Activated naive CD8-positive, alpha-beta T cell treated with anti-CD3 and anti-CD28 coated beads, Interleukin-2, amount 50 U/mL, for 24 hours (primary cell): ENCODE measurements around the gene KCNQ1OT1.

Source experiments
- ATAC-seq: fragments of 150-1000 bp; cut with Tn5 transposase; one replicate; pipeline ENCODE4 v1.10.0; 2021
- DNase-seq: peaks from one replicate; pipeline ENCODE4 v3.0.0; 2021
- H3K27ac Mint-ChIP-seq: one replicate; pipeline ENCODE4 v1.8.0; 2021; ENCODE audit warnings: mild to moderate bottlenecking, mixed read lengths
- H3K27me3 Mint-ChIP-seq: one replicate; pipeline ENCODE4 v1.8.0; 2021; ENCODE audit warnings: mixed read lengths
- H3K36me3 Mint-ChIP-seq: one replicate; pipeline ENCODE4 v1.8.0; 2021; ENCODE audit warnings: low read depth, mixed read lengths
- H3K4me1 Mint-ChIP-seq: one replicate; pipeline ENCODE4 v1.8.0; 2021; ENCODE audit warnings: mixed read lengths
- H3K4me3 Mint-ChIP-seq: one replicate; pipeline ENCODE4 v1.8.0; 2021; ENCODE audit warnings: mild to moderate bottlenecking, moderate library complexity, mixed read lengths
- H3K9me3 Mint-ChIP-seq: one replicate; pipeline ENCODE4 v1.8.0; 2021; ENCODE audit warnings: mixed read lengths

KCNQ1OT1 gene

DNA sequence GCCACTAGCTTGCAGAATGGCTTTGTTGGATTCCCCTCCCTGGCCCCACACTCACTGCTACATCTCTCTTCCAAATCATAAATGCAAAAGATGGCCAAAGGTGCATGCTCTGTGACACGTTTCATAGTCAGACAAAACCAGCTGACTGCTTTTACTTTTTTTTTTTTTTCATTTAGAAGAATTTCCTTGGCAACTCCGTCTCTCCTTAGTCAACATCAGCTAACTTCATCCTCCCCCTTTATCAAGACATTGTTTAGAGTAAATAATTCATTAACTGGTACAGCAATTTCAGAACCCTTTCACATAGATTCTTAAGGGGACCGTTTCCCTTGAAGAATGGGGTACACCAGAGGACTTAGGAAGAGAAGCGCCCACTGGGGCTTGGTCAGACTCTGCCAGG lies 16.0 kb downstream of the KCNQ1OT1 start:
- Mint-ChIP-seq H3K27ac (no peak overlapping the region), H3K27me3 (no peaks in the 10 kb centered on the region), H3K9me3 (no peaks in the 10 kb centered on the region), H3K36me3 (no peaks in the 10 kb centered on the region), H3K4me3 (no peak overlapping the region), H3K4me1 (peaks cover 1% of the 10 kb centered on the region)
- no peak for ATAC-seq
- no peak for DNase-seq

DNA sequence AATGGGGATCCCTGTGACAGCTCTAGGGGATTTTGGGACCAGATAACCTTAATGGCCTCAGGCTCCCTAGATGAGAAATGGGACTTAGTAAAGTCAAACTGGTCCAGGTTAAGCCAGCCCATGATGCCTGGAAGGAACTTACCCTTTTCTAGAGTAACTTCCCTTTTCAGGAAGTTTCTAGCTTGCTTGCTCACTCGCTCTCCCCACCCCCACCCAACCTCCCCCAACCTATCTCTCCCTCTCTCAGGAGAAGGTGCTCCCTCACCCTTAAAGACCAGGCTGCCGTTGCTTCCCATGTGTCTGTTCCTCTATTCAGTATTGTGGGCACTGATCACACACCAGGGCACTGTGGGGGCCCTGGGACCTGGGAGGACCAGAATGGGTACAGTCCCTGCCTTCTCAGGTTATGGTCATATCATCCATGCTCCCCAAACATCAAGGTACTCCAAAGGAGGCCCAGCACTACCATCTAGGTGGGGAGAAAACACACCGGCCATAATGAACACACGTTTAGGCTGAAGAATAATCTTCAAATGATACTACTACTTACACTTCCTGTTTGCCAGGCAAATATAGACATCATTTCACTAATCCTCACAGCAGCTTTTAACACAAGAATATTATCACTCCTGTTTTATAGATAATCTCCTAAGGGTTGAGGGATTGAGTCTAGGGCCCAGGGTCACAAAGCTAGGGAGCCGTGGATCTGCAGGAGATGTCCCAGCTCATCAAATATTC lies 18.2 kb downstream of the KCNQ1OT1 start:
- H3K4me1 Mint-ChIP-seq, result peaks cover 1% of the 10 kb centered on the region
- no peaks in the 10 kb centered on the region for H3K27me3 Mint-ChIP-seq
- H3K4me3 Mint-ChIP-seq, result no peak overlapping the region
- no peaks in the 10 kb centered on the region for H3K9me3 Mint-ChIP-seq
- DNase-seq, result no peak
- H3K27ac Mint-ChIP-seq, result no peak overlapping the region
- no peak for ATAC-seq
- H3K36me3 Mint-ChIP-seq, result no peaks in the 10 kb centered on the region

DNA sequence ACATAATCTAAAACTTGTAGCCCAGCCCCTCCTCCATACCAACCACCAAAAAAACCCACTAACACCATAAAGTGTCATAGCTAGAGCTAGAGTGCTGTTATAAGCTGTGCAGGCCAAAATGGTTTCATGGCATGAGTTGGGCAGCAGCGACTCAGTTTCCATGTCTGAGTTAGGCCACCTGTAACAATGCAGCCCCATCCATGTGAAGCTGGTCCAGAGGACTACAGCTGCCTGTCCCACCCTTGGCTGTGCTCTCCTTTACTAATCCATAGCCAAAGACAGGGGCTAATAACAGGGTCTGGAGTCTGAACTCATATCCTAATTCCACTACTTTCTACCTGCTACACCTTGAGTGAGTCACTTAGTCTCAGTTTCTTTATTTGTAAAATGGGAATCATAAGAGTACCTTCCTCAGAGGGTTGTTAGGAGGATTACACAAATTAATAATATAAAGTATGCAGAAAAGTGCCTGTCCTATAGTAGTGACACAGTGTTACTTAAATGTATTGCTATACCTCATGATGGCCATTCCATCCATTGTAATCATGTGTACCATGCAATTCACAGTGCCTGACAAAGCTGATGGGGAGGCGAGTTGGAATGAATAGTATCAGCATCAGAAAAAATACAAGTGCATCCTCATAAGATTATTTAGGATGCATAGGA lies 20.6 kb downstream of the KCNQ1OT1 start:
- no peaks in the 10 kb centered on the region for H3K9me3 Mint-ChIP-seq
- H3K4me1 Mint-ChIP-seq, result peaks cover 1% of the 10 kb centered on the region
- H3K27ac Mint-ChIP-seq, result no peak overlapping the region
- no peaks in the 10 kb centered on the region for H3K27me3 Mint-ChIP-seq
- DNase-seq, result no peak
- no peaks in the 10 kb centered on the region for H3K36me3 Mint-ChIP-seq
- no peak overlapping the region for H3K4me3 Mint-ChIP-seq
- ATAC-seq, result no peak

DNA sequence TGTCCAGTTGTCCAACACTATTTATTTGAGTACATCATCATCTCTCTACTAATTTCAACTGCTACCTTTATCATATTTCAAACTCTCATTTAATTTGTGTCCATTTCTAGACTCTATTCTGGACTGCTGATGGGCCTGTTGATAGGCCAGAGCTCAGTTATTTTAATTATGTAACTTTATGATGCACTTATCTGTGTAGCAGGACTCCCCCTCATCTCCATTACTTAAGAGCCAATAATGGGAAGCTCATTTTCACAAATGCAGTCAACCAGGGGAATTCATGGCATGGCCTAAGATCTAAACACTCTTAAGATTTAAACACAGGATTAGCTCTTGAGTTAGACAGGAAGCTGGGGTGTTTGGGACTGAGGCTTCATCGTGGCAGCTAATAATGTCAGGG lies 21.4 kb downstream of the KCNQ1OT1 start:
- peaks cover 1% of the 10 kb centered on the region for H3K4me1 Mint-ChIP-seq
- H3K27ac Mint-ChIP-seq, result no peak overlapping the region
- H3K27me3 Mint-ChIP-seq, result no peaks in the 10 kb centered on the region
- ATAC-seq, result no peak
- no peaks in the 10 kb centered on the region for H3K36me3 Mint-ChIP-seq
- no peaks in the 10 kb centered on the region for H3K9me3 Mint-ChIP-seq
- no peak for DNase-seq
- H3K4me3 Mint-ChIP-seq, result no peak overlapping the region

DNA sequence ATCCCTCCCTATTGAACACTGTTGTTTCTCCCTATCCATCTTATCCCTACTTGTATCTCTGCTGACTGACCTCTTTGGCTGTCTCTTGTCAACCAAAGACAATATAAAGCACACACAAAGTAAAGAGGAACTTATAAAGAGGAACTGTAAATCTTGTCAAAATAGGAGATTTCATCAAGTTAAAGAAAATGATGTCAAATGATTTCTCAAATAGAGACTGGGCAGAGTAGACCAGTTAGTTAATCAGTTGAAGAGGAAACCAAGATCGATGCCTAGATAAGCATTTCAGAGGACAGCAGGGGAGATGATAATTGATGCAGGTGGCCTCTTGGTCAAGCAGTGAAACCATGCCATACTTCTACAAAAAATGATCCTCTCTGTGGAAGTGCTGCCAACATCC lies 22.7 kb downstream of the KCNQ1OT1 start:
- ATAC-seq, result no peak
- Mint-ChIP-seq H3K4me3 (no peak overlapping the region), H3K27me3 (no peaks in the 10 kb centered on the region), H3K9me3 (no peaks in the 10 kb centered on the region), H3K4me1 (peaks cover 1% of the 10 kb centered on the region), H3K27ac (no peak overlapping the region), H3K36me3 (no peaks in the 10 kb centered on the region)
- DNase-seq, result no peak

DNA sequence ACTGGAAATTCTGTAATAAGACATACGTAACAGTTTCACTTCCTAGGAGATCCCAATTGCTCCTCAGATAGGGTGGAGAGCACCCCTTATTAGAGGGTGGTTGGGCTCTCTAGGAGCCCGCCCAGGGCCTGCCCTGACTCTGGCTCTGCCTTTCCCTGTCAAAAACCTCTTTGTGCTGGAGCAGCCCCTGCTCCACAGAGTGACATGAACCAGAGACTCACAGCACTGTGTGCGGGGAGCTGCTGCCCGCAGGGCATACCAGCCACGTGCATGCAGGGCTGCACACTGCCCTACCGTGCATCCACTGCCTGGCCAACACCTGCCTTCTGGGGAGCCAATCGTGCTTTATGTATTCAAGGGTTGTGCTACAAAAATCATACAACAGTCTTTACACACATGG lies 24.3 kb downstream of the KCNQ1OT1 start:
- DNase-seq, result no peak
- Mint-ChIP-seq H3K9me3 (no peaks in the 10 kb centered on the region), H3K27ac (no peak overlapping the region), H3K4me1 (peaks cover 1% of the 10 kb centered on the region), H3K27me3 (no peaks in the 10 kb centered on the region), H3K36me3 (no peaks in the 10 kb centered on the region), H3K4me3 (no peak overlapping the region)
- no peak for ATAC-seq

DNA sequence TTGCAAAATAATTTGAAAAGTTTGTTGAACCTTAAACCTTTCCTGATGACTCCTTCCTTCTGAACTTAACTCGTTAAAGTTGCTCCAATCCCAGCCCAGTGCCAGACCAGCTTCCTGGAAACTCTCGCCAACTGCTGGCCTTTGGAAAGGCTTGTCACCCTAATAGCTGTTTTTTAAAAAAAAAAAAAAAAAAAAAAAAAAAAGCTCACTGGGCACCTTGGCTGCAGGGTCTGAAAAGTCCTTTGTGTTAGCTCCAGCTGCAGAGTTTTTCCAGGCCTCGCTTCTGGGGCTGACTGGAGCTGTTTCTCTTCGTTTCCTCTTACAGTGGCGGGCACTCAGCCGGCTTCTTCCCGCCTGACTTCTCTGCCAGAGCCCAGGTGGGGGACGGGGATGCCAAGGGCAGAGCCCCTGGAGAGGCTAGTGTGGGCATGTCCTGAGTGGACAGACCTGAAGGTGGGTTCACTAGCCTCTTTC lies 25.1 kb downstream of the KCNQ1OT1 start:
- DNase-seq (no peak), ATAC-seq (no peak)
- no peaks in the 10 kb centered on the region for H3K27me3 Mint-ChIP-seq

DNA sequence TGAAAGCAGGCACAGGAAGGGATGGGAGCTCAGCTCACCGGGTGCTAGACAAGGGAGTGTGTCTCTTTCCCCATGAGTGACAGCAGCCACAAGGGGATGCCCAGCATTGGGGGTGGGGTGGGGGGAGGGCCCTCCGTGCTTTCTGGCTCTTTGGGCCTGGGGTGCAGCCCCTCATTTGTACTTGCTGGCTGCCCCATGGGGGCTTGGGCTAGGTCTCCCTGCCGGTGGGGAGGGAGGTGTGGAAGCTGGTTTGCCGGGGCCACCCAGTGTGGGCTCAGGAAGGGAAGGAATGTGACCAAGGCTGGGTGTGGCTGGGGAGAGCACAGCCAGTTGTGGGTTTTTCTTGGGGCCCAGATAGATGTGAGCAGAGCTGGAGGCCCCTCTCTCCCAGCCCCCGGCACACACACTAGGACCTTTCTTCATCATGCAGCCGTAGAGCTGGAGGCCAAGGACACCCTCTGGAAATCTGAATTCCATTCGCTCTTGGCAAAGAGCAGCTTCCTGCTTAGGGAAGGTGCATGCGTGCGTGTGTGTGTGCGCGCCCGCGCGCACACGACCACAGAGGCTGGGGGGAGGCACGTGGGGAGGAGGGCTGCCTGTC lies 25.8 kb downstream of the KCNQ1OT1 start:
- ATAC-seq, result no peak
- Mint-ChIP-seq H3K27me3 (no peaks in the 10 kb centered on the region), H3K27ac (no peak overlapping the region), H3K9me3 (no peaks in the 10 kb centered on the region), H3K4me3 (no peak overlapping the region), H3K4me1 (no peaks in the 10 kb centered on the region), H3K36me3 (no peaks in the 10 kb centered on the region)
- DNase-seq, result no peak

More for the DNA sequence above, 25.1 kb downstream of the KCNQ1OT1 start:
- Mint-ChIP-seq H3K4me3 (no peak overlapping the region), H3K9me3 (no peaks in the 10 kb centered on the region), H3K36me3 (no peaks in the 10 kb centered on the region), H3K27ac (no peak overlapping the region), H3K4me1 (peaks cover 1% of the 10 kb centered on the region)

DNA sequence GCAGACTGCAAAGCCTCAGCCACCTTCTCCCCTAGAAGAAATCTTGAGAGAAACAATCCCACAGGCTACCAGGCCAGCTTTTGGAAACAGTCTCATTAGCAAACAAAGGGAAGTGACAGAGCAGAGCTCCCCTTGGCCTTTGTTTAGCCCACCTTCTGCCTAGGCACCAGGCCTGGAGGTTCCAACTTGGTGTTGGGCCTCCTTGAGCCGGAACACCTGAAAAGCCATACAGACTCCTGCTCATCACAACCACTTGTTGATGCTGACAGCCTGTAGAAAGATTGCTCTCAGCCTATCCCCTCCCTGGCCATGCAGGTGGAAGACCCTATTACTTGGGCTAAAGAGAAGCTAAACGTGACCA lies 26.6 kb downstream of the KCNQ1OT1 start:
- Mint-ChIP-seq H3K4me1 (no peaks in the 10 kb centered on the region), H3K36me3 (no peaks in the 10 kb centered on the region), H3K27me3 (no peaks in the 10 kb centered on the region), H3K4me3 (no peak overlapping the region), H3K9me3 (no peaks in the 10 kb centered on the region), H3K27ac (no peak overlapping the region)
- ATAC-seq, result no peak
- DNase-seq, result no peak

DNA sequence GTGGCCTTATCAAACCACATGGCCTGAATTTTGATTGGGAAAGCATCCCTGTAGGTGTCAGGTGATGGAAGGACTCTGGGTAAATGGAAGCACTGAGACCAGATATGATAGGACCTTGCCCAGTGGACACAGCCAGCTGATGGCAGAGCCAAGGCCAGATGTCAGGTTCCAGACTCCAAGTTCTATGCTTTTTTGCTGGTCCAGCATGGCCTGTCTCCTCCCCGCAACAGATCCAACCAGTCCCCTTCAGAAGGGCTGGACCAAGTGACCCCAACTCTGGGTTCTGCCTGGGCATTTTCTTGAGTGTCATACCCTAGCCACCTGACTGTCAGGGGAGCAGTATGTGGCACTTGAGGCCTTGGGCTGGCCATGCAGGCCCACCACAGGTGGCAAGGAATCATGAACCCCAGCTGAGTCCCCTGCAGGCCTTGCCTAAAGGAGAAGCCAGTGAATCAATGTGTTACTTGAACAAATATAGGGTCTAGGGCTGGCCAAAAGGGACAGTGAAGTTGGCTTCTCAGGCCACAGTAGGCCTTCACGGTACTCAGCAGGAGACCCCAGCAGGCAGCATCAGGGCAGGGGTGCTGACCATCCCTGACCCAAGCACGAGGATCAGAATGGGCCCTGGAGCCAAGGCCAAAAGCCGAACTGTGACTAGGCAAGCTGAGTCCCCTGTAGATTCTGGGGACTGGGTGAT lies 27.1 kb downstream of the KCNQ1OT1 start:
- Mint-ChIP-seq H3K27me3 (no peaks in the 10 kb centered on the region), H3K4me1 (no peaks in the 10 kb centered on the region), H3K27ac (no peak overlapping the region), H3K4me3 (no peak overlapping the region), H3K36me3 (no peaks in the 10 kb centered on the region), H3K9me3 (no peaks in the 10 kb centered on the region)
- DNase-seq, result no peak
- no peak for ATAC-seq

DNA sequence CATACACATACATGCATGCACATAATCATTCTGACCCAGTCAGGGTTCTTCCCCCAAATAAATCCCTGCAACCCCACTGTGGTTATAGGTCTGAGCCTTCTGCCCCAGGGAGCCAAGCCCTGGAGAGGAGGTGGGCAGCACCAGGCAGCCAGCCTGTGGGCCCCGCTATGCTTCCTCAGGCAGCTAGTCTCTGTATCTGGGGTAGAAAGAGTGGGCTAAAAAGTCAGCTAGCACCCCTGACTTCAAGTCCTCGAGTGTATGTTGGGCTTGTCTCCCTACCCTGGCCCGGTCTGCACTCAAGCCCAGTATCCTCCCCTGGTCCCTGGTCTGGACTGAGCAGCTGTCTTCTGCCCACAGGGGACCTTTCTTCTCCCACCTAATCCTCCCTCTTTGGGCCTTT lies 28.0 kb downstream of the KCNQ1OT1 start:
- Mint-ChIP-seq H3K27me3 (no peaks in the 10 kb centered on the region), H3K9me3 (no peaks in the 10 kb centered on the region), H3K4me1 (no peaks in the 10 kb centered on the region), H3K27ac (no peak overlapping the region), H3K36me3 (no peaks in the 10 kb centered on the region), H3K4me3 (no peak overlapping the region)
- no peak for ATAC-seq
- no peak for DNase-seq

DNA sequence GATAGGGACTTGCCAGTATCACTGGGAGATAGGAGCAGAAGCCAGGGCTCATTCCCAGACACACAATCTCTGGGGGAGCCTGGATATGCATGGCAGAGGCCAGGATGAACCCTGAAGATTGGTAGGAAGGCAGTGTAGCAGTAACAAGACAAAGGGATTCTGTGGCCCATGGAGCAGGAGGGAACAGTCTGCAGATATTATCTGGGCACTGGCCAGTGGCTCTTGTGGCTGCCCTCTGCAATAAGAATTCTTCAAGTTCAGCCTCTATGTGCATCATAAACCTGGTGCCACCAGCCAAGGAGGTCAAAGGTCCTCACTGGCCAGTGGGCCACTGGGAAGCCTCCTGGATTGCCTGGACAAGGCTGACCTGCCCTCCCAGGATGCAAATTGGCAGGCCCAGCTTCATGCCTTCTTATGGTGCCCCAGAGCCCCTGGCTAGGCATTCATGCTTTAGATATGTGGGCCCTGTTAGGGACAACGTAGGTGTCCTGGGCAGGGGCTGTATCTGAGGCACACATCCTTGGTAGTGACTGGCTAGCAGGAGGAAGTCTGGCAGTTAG lies 29.2 kb downstream of the KCNQ1OT1 start:
- Mint-ChIP-seq H3K27me3 (no peaks in the 10 kb centered on the region), H3K4me1 (no peaks in the 10 kb centered on the region), H3K27ac (no peak overlapping the region), H3K36me3 (no peaks in the 10 kb centered on the region), H3K9me3 (no peaks in the 10 kb centered on the region), H3K4me3 (no peak overlapping the region)
- DNase-seq, result no peak
- ATAC-seq, result no peak

DNA sequence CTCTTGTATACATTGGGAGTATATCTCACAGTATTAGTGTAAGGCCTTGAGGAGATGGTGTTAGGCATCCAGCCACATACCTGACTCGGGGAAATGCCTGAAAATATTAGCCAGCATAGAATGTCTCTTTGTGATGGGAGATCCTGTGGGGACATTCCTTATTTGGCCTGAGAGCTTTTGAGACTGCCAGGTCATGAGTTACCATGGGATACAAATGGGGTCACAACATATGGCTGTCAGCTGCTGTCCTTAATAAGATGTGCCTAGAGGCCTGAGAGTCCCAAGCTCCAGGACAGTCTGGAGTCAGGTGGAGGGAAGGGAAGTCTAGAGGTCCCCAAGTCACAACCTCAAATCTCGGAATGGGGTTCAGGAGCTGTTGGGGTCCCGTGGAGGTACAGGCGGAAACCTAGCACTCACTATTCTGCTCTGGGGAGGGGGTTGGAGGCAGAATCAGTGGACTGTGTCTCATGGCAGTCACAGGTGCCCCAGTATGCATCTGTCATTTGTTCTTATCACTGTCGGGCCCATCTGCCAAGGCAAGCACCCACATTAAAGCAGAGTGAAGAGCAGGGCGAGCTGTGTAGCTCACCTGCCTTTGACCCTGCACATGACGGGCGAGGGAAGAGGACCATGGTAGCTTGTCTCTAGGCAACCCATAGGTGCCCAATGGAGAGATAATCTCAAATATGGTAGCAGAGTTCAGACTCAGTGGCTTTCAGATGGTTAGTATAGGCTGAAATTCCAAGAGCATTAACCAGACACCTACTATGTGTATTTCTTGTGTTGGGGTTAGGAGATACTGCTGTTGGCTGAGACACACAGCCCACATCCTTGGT lies 29.9 kb downstream of the KCNQ1OT1 start:
- ATAC-seq (no peak), DNase-seq (no peak)
- H3K4me3 Mint-ChIP-seq, result no peak overlapping the region
- H3K27me3 Mint-ChIP-seq, result no peaks in the 10 kb centered on the region
- H3K9me3 Mint-ChIP-seq, result no peaks in the 10 kb centered on the region
- H3K4me1 Mint-ChIP-seq, result no peaks in the 10 kb centered on the region
- H3K27ac Mint-ChIP-seq, result no peak overlapping the region
- no peaks in the 10 kb centered on the region for H3K36me3 Mint-ChIP-seq

DNA sequence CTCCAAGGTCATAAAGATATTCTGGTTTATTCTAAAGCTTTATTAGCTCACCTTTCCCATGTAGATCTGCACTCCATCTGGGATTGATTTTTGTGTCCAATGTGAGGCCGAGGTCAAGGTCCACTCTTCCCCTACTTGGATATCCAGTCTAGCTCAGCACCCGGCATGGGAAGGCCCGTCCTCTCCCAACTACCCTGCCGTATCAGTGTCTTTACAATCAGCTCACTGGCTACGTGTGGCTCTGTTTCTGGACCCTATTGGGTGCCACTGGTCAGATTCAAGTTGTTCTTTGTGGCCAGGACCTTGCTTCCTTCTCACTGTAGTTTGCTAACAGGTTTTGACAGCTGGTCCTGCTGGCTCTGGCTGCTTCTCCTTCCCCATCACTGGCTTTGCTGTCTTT lies 30.9 kb downstream of the KCNQ1OT1 start:
- no peaks in the 10 kb centered on the region for H3K4me1 Mint-ChIP-seq
- DNase-seq, result no peak
- H3K4me3 Mint-ChIP-seq, result no peak overlapping the region
- H3K27me3 Mint-ChIP-seq, result no peaks in the 10 kb centered on the region
- H3K36me3 Mint-ChIP-seq, result no peaks in the 10 kb centered on the region
- no peak for ATAC-seq
- H3K9me3 Mint-ChIP-seq, result no peaks in the 10 kb centered on the region
- no peak overlapping the region for H3K27ac Mint-ChIP-seq
